ENCODE data around the gene ADCK1.

ADCK1 gene

DNA sequence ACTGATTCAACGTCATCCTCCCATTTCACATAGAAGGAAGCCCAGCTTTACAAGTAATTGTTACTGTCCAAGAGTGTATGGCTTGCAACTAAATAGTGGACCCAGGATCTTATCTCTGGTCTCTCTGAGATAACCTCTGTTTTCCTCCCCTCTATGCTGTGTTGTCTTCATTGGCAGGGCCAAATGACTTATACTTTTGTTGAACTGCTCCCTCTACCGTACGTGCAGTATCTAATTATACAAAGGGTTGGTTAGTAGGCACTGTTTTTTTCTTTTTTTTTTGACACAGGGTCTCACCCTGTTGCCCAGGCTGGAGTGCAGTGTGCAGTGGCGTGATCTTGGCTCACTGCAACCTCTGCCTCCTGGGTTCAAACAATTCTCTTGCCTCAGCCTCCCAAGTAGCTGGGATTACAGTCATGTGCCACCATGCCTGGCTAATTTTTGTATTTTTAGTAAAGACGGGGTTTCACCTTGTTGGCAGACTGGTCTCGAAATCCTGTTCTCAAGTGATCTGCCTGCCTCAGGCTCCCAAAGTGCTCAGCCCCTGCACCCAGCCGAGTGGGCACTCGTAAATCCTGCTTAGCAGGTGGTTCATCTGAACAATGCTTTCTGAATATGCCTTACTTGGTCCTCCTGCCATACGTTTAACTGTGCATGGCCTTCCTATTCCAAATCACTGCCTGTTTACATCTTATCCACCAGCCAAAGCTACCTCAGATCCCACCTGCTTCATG lies 162.1 kb downstream of the ADCK1 start:
- DNase-seq = no peak

DNA sequence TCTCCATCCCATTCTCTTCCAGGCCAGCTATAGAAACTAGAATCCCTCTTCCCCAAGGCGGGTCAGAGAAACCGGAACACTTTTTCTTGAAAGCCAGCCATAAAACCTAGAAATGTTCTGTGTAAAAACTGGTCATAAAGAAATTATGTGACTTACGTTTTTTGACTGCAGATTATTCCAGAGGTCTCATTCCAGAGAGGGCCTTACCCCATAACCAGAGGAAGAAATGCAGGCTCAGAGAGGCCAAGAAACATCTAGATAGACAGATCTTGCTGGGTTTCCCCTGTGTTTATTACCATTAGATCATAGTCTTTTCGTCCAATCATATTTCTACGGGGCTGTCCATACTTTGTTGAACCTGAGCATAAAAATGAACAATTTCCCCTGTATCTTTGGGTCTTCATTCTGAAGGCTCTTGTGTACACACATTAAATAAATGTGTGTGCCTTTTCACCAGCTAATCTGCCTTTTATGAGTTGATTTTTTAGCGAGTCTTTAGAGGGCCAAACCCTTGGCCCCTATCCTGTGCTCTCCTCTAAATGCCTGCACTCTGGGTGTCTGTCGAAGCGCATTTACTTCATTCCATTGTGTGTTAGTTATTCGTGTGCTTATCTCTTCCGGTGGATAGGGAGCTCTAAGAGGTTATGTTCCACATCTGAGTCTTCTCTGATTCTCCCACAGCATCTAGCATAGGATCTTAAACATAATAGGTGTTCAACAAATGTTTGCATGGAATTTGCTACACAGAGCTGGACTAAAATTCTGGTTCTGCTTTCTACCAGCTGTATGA lies 163.0 kb downstream of the ADCK1 start:
- DNase-seq = no peak

DNA sequence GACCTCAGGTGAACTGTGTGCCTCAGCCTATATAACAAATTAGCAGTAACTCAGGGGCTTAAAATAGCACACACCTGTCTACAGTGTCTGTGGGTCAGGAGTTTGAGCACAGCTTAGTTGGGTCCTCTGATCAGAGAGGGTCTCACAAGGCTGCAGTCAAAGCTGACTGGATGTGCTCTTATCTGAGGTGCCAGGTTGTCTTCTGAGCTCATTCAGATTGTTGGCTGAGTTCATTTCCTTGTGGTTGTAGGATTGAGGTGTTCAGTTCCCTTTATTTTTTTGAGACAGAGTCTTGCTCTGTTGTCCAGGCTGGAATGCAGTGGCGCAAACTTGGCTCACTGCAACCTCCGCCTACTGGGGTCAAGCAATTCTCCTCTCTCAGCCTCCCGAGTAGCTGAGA lies 164.7 kb downstream of the ADCK1 start:
- no peak for DNase-seq

DNA sequence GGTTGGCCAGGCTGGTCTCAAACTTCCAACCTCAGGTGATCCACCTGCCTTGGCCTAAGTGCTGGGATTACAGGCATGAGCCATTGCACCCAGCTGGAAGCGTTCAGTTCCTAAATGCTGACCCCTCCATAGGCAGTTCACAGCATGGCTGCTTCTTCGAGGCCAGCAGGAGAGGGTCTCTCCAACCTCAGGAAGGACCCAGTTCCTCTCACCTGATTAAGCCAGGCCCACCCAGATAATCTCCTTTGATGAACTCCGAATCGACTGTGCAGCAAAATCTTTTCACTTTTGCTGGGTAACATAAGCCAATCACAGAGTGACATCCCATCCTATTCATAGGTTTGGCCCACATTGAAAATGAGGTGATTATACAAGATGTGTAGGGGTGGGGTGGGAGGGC lies 165.1 kb downstream of the ADCK1 start:
- no peak for DNase-seq

DNA sequence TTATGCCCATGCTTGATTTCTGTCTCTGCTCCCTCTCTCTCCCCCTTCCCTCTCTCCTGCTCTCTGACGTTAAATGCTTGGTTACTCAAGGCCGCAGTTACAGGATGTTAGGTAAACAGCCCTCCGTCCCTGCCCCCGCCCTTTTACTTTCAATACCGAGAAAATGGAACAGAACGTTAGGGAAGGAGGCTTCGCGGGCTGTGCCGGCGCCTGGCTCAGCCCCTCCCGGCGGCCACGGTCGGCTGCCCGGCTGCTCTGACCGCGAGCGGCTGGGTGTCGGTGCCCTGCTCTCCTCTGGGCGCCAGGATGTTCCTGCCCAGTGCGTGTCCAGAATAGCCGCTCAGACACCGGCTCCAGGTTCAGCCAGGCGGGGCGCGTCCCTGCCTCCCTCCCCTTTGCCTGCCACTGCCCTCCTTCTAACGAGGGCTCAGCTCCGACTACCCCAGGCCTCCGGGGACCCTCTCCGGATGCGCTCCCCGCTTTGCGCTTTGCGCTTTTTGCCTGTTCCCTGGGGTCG lies 166.1 kb downstream of the ADCK1 start:
- no peak for DNase-seq

DNA sequence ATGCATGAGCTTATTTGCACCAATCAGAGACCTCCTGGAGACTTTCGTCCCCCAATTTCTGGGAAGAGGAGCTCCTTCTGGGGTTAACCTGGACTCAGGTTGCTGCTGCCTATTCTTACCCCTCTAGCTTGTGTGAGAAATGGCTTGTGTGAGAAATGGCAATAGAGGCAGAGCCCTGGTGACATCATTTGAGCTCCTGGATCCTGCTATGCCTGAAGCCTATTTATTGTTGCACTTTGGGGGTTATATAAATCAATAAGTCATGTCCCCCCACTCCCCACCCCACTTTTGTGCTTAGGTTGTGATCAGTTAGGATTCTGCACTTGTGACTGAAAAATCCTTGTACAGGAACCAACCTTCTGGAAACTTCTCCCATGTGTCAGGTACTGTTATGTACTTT lies 167.2 kb downstream of the ADCK1 start:
- DNase-seq = no peak

DNA sequence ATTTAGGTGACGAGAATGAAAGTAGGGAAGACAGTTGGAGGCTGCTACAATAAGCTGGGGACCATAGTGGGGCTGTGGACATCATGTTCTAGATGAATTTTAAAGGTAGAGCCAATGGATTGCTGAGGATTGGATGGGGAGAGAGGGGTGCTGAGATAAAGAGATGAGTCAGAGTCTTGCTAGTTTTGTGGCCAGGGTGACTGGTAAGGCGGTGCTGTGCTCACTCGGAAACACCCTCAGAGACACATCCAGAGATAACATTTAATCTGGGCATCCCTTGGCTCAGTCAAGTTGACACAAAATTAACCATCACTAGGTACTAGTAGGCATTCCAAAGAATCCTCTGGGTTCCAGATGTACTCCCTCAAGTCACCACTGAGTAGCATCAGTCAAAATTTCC lies 170.7 kb downstream of the ADCK1 start:
- DNase-seq = no peak

DNA sequence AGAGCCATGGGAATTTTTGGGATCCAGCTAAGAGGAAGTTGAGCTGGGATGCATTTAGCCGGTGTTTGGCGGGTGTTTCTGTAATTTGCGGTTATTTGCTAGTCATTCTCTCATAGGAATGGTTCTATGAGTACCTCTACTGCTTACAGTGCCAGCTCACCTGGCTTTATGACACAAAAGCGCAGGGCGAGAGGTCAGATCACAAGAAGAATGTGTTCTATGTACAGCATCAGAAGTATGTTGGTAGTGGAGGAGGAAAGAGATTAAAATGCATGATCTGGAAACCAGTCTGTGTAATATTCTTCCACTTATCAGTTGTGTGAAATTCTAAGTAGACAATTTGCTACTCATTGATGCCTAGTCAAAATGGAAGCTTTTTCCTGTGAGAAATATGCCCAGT lies 173.3 kb downstream of the ADCK1 start:
- DNase-seq = no peak

DNA sequence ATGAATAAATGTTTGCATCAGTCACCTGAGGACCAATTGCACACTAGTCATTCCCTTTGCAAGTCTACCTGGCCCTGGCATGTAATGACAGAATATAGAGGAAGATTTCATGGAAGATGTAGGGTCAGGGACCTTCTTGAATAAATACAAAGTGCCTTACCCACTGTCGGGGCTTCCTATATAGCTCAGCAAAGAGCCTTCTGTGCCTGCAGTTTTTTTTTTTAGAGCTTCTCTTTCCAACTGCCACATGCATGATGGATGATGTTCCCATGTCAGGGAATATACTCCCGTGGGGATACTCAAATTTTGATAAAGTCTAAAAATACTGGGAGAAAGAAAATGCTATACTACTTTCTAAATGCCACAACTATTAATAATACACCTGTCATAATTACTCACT lies 176.7 kb downstream of the ADCK1 start:
- DNase-seq = no peak

DNA sequence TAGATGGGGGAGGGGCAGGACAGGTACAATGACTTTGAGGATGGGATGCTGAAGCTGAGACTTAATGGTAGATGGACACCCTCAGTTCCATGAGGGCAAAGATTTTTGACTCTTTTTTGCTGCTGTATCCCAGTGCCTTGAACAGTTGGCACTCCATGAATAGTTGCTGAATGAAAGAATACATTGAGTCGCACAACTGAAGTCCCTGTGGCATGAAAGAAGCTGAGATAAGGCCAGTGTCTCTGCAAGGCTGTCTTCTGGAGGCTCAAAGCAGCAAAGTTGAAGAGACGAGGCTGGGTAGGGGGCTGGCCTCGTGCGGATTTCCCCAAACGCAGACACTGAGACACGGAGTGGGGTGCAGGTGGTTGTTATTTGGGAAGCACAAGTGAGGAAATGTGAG lies 179.3 kb downstream of the ADCK1 start:
- DNase-seq = no peak

DNA sequence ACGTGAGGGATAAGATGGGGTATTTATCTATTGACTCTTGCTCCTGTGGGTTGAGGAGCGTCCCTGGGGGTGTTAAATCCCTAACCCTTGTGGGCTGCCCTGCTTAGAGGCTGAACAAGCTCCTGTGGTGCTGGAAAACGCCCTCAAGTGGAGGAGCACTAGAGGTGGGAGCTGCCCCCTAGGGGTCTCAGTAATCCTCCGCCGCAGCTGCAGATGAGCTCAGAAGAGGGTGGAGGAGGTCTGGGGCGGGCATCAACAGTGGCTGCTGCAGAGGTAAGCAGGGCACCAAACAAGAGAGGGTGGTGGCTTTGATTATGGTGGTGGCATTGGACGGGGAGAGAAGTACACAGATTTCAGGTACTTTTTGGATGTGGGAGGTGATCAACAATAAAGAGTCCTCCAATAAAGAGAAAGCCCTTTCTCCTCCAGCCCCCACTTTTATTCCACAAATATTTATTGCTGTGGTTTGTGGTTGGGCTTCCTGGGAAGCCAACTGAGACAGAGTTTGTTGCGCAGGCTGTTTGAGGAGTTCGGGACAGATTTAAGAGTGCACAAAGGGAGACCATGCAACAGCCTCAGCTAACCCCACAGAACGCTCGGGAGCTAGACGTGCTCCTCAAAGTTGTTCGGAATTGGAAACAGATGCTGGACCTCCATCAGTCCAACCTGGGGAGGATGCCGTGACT lies 179.9 kb downstream of the ADCK1 start:
- DNase-seq = no peak

DNA sequence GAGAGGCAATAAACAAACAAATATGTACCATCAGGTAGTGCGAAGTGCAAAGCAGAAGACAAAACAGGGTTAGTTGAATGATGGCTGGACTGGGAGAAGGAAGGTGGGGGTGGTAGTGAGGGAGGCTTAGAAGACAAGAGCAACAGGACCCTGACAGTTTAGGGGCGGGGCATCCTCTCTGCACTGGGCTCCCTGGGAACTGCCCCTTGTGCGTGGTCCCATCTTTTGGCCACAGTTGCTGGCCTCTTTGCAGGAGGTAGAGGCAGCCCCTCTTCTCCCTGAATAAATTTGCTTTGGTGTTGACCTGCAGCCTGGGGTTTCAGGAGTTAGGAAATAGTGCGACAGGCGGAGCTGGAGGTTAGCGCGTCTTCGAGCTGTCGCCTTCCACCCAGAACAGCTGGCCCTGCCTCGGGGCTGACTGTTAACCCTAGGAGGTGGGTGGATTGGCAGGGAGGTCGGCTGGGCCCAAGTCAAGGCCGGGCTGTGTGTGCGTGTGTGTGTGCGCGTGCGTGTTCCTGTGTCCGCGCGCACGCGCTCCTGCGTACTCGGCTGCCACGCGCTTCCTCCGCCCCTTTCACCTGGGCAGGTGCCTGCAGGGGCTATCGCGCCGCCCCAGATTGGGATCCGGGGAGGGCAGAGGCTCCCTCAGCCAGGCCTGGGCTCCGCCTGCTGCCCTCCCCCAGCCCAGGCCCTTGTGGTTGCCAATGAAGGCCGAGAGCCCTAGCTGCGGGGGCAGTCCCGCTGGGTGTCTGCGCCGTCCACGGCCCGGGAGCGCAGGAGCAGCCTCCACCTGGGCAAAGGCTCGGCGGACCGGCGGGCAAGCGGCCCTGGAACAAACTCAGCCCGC lies 180.8 kb downstream of the ADCK1 start:
- DNase-seq = no peak

Measured in activated CD4-positive, CD25-positive, alpha-beta regulatory T cell (primary cell).